IMR-90 (cell line): ENCODE data around the gene PNKP. TPM values are rescaled to one million over a fixed set of nuclear protein-coding genes. Genes with fewer than 3 reads are reported as not detected.

Experiments used
- ATAC-seq: fragments of 200-7000 bp; cut with Tn5 transposase; 2 replicates; pipeline ENCODE4 v1.9.1; 2020; ENCODE audit warnings: low read depth, mild to moderate bottlenecking, moderate library complexity
- BruUV-seq: library from RNA; stranded (reverse); fragments of 400-500 nt; replicated peaks from 2 replicates; lab custom pipeline; 2021; lab: Mats Ljungman, UMichigan
- CTCF ChIA-PET: fragments of 300-600 bp; formaldehyde crosslinking; extraction: SDS; loops from one replicate; lab custom pipeline; 2021; ENCODE audit warnings: antibody characterized with exemption; lab: Yijun Ruan, JAX
- POLR2A ChIA-PET: fragments of 300-600 bp; sonication (Branson Sonifier 250); formaldehyde crosslinking; loops from one replicate; lab custom pipeline; 2022; ENCODE audit warnings: antibody characterized with exemption; ENCODE audit not compliant: unreplicated experiment; lab: Charles Lee
- DNase-seq: peaks from one replicate; pipeline ENCODE4 v3.0.0; 2013
- H2AFZ ChIP-seq: replicated peaks from 2 replicates; pipeline ENCODE3; 2013; ENCODE audit warnings: low read length, mild to moderate bottlenecking; ENCODE audit not compliant: poor library complexity
- H2AK5ac ChIP-seq: 2 replicates; pipeline ENCODE4 v1.6.1; 2013; ENCODE audit warnings: low read depth, low read length, inconsistent platforms
- H2AK9ac ChIP-seq: replicated peaks from 2 replicates; pipeline ENCODE3; 2013; ENCODE audit warnings: mild to moderate bottlenecking, low read depth, low read length, moderate library complexity; ENCODE audit not compliant: poor library complexity
- H2BK120ac ChIP-seq: 2 replicates; pipeline ENCODE4 v1.6.1; 2013; ENCODE audit warnings: low read depth, low read length, inconsistent platforms
- H2BK15ac ChIP-seq: 3 replicates; pipeline ENCODE4 v1.6.1; 2013; ENCODE audit warnings: low read depth, low read length, inconsistent platforms
- H2BK20ac ChIP-seq: 2 replicates; pipeline ENCODE4 v1.6.1; 2013; ENCODE audit warnings: low read depth, mild to moderate bottlenecking, inconsistent platforms, low read length, moderate library complexity
- H2BK5ac ChIP-seq: 2 replicates; pipeline ENCODE4 v1.6.1; 2013; ENCODE audit warnings: mild to moderate bottlenecking, low read depth, low read length, inconsistent platforms; ENCODE audit not compliant: poor library complexity, severe bottlenecking
- H3K14ac ChIP-seq: replicated peaks from 2 replicates; pipeline ENCODE4 v1.6.1; 2013; ENCODE audit warnings: low read depth, low read length, inconsistent platforms
- H3K18ac ChIP-seq: 2 replicates; pipeline ENCODE4 v1.6.1; 2013; ENCODE audit warnings: low read depth, low read length, control low read depth
- H3K23ac ChIP-seq: 2 replicates; pipeline ENCODE4 v1.6.1; 2013; ENCODE audit warnings: low read depth, low read length, inconsistent platforms
- H3K27ac ChIP-seq: 2 replicates; pipeline ENCODE4 v1.5.1; 2013; ENCODE audit warnings: mild to moderate bottlenecking, control low read depth, low read length; ENCODE audit not compliant: insufficient read depth
- H3K27me3 ChIP-seq: 2 replicates; pipeline ENCODE4 v1.6.1; 2013; ENCODE audit warnings: low read length; ENCODE audit not compliant: control insufficient read depth, insufficient read depth
- H3K36me3 ChIP-seq: 2 replicates; pipeline ENCODE4 v1.6.1; 2013; ENCODE audit warnings: low read length, mixed read lengths; ENCODE audit not compliant: control insufficient read depth, insufficient read depth
- H3K4ac ChIP-seq: 2 replicates; pipeline ENCODE4 v1.6.1; 2013; ENCODE audit warnings: low read depth, low read length, inconsistent platforms
- H3K4me1 ChIP-seq: 2 replicates; pipeline ENCODE4 v1.6.1; 2013; ENCODE audit warnings: low read length, mixed read lengths; ENCODE audit not compliant: control insufficient read depth, insufficient read depth
- H3K4me2 ChIP-seq: 2 replicates; pipeline ENCODE4 v1.6.1; 2013; ENCODE audit warnings: low read depth, mild to moderate bottlenecking, control low read depth, low read length, moderate library complexity
- H3K4me3 ChIP-seq: 2 replicates; pipeline ENCODE4 v1.5.1; 2013; ENCODE audit warnings: low read depth, mild to moderate bottlenecking, control low read depth, low read length, moderate library complexity; ENCODE audit not compliant: insufficient read depth
- H3K56ac ChIP-seq: 2 replicates; pipeline ENCODE4 v1.6.1; 2013; ENCODE audit warnings: low read length, inconsistent platforms; ENCODE audit not compliant: insufficient read depth; ENCODE audit errors: extremely low read depth
- H3K79me1 ChIP-seq, 2 experiments: 2 replicates each; pipeline ENCODE4 v1.6.1; 2013; ENCODE audit warnings: low read length in 2 of 2, inconsistent platforms in 1 of 2, low read depth in 1 of 2
- H3K9ac ChIP-seq: 2 replicates; pipeline ENCODE4 v1.6.1; 2013; ENCODE audit warnings: low read depth, low read length, control low read depth
- H3K9me1 ChIP-seq: 2 replicates; pipeline ENCODE4 v1.6.1; 2013; ENCODE audit warnings: low read length, inconsistent platforms; ENCODE audit not compliant: insufficient read depth
- H3K9me3 ChIP-seq: 2 replicates; pipeline ENCODE4 v1.6.1; 2013; ENCODE audit warnings: low read length; ENCODE audit not compliant: control insufficient read depth, insufficient read depth
- H4K20me1 ChIP-seq: 2 replicates; pipeline ENCODE4 v1.6.1; 2013; ENCODE audit warnings: low read length, inconsistent platforms; ENCODE audit not compliant: insufficient read depth
- H4K5ac ChIP-seq: 2 replicates; pipeline ENCODE4 v1.6.1; 2013; ENCODE audit warnings: mild to moderate bottlenecking, low read depth, low read length, control low read depth
- H4K8ac ChIP-seq, 2 experiments: 2 replicates each; pipeline ENCODE4 v1.6.1; 2013; ENCODE audit warnings: low read depth in 2 of 2, low read length in 2 of 2, control low read depth in 1 of 2, inconsistent platforms in 1 of 2
- H4K91ac ChIP-seq: 2 replicates; pipeline ENCODE4 v1.6.1; 2013; ENCODE audit warnings: low read depth, low read length, inconsistent platforms; ENCODE audit not compliant: insufficient read depth
- BHLHE40 ChIP-seq: fragments of 150-350 bp; IDR thresholded peaks from 2 replicates; pipeline ENCODE4 v1.6.1; 2016; ENCODE audit warnings: mild to moderate bottlenecking, low read depth, low read length
- CEBPB ChIP-seq: IDR thresholded peaks from 2 replicates; pipeline ENCODE4 v1.6.1; 2012; ENCODE audit warnings: low read depth, low read length, improper control_type of control experiment
- CHD1 ChIP-seq: IDR thresholded peaks from 2 replicates; pipeline ENCODE4 v1.6.1; 2012; ENCODE audit warnings: low read depth, low read length, improper control_type of control experiment
- FOS ChIP-seq: fragments of 150-350 bp; IDR thresholded peaks from 2 replicates; pipeline ENCODE4 v1.6.1; 2016; ENCODE audit warnings: low read depth, low read length
- MAFK ChIP-seq: IDR thresholded peaks from 2 replicates; pipeline ENCODE4 v1.6.1; 2012; ENCODE audit warnings: low read depth, low read length, improper control_type of control experiment
- MAZ ChIP-seq: IDR thresholded peaks from 2 replicates; pipeline ENCODE4 v1.6.1; 2012; ENCODE audit warnings: low read depth, mild to moderate bottlenecking, low read length, improper control_type of control experiment, moderate library complexity, borderline replicate concordance
- MXI1 ChIP-seq: IDR thresholded peaks from 2 replicates; pipeline ENCODE4 v1.6.1; 2012; ENCODE audit warnings: low read depth, mild to moderate bottlenecking, low read length, moderate library complexity, borderline replicate concordance
- NFE2L2 ChIP-seq: fragments of 150-350 bp; IDR thresholded peaks from 2 replicates; pipeline ENCODE4 v1.6.1; 2016; ENCODE audit warnings: low read depth, mild to moderate bottlenecking, low read length
- POLR2A ChIP-seq: IDR thresholded peaks from 2 replicates; pipeline ENCODE4 v1.6.1; 2012; ENCODE audit warnings: mild to moderate bottlenecking, low read depth, low read length
- RAD21 ChIP-seq: IDR thresholded peaks from 2 replicates; pipeline ENCODE4 v1.6.1; 2012; ENCODE audit warnings: low read length, improper control_type of control experiment
- RCOR1 ChIP-seq: IDR thresholded peaks from 2 replicates; pipeline ENCODE4 v1.6.1; 2012; ENCODE audit warnings: mild to moderate bottlenecking, low read length, improper control_type of control experiment; ENCODE audit not compliant: insufficient replicate concordance
- RFX5 ChIP-seq: IDR thresholded peaks from 2 replicates; pipeline ENCODE4 v1.8.0; 2012; ENCODE audit warnings: low read depth, mild to moderate bottlenecking, low read length, moderate library complexity
- SMC3 ChIP-seq: fragments of 150-350 bp; IDR thresholded peaks from 2 replicates; pipeline ENCODE4 v1.6.1; 2016; ENCODE audit warnings: low read depth, mild to moderate bottlenecking, antibody characterized with exemption, low read length, moderate library complexity
- WGBS, 2 experiments: methylation state at CpG; one replicate each; pipeline versions ENCODE4 v1.1.5 to v1.1.7; 2013; ENCODE audit warnings: missing lambda C conversion rate in 2 of 2; ENCODE audit not compliant: insufficient read length in 1 of 2; ENCODE audit errors: extremely low coverage in 2 of 2; 5-methylcytosine and 5-hydroxymethylcytosine counted together
- dilution Hi-C: fragments of 300-500 bp; cut with HindIII; formaldehyde crosslinking; loops from one replicate; pipeline ENCODE4 v1.14.3; 2018; ENCODE audit warnings: low sequenced_read_pairs; ENCODE audit not compliant: unreplicated experiment
- in situ Hi-C: fragments of 300-500 bp; cut with MboI; formaldehyde crosslinking; loops from 3 replicates; pipeline ENCODE4 v1.14.3; 2019; ENCODE audit warnings: low sequenced_read_pairs, inconsistent platforms, mixed read lengths
- intact Hi-C: fragments of 100-400 bp; cut with micrococcal nuclease; formaldehyde crosslinking; loops from 2 replicates; pipeline ENCODE4 v1.10.0; 2022
- polyA plus RNA-seq, 3 experiments: library from polyadenylated mRNA; depleted of rRNA; stranded (reverse); fragments of >200 nt; gene quantifications; 2 replicates each; pipeline ENCODE4 v1.2.3, GENCODE V29; 2012; ENCODE audit warnings: low replicate concordance in 1 of 3
- total RNA-seq: library from RNA; depleted of rRNA; stranded (reverse); fragments of >200 nt; gene quantifications from 2 replicates; pipeline ENCODE4 v1.2.3, GENCODE V29; 2012
- TF ChIP-seq, protein P1 (sequence below): fragments of 150-350 bp; IDR thresholded peaks from 2 replicates; pipeline ENCODE4 v1.6.1; 2017; ENCODE audit warnings: mild to moderate bottlenecking, antibody characterized with exemption, low read length, low read depth
- TF ChIP-seq, protein P2 (sequence below): fragments of 150-350 bp; IDR thresholded peaks from 2 replicates; pipeline ENCODE4 v1.6.1; 2016; ENCODE audit warnings: low read depth, mild to moderate bottlenecking, low read length, moderate library complexity, borderline replicate concordance
- TF ChIP-seq, protein P3 (sequence below): conservative IDR thresholded peaks from 2 replicates; pipeline ENCODE4 v1.5.1; 2012; ENCODE audit warnings: mild to moderate bottlenecking, low read depth, low read length, improper control_type of control experiment

The PNKP gene
- total and polyA plus RNA-seq, 2 of the 4 experiments (the other 2 are of a cell fraction) = 14.2 to 25.0 TPM

DNA sequence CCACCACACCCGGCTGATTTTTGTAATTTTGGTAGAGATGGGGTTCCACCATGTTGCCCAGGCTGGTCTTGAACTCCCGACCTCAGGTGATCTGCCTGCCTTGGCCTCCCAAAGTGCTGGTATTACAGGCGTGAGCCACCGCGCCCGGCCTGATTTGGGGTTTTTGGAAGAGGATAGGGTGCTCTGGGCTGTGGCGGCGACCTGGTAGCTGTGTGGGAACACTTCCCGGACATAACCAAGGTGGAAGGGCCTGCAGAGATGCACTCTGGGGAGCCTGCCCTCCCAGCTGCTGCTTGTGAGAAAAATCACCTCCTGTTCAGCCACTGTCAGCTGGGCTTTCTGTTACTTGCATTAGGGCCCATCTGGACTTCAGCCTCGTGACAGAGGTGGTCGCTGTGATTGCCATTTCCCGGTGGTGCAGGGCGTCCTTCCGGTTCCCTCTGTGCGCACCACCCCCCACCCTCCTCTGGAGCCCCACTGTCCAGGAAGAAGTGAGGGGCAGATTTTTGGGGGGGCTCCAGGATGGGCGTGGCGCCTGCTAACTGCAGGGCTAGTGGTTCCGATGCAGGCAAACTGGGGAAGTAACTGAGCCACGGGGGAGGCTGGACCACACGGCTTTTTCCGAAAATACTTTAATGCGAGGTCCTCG lies 21.8 kb upstream of the PNKP start:
- Histone ChIP-seq H4K5ac (no peak overlapping the region), H2BK5ac (no peak overlapping the region), H3K4me1 (peaks cover 2% of the 10 kb centered on the region; the same call in 1 of the 2 replicates), H3K23ac (no peak overlapping the region), H3K9me1 (no peaks in the 10 kb centered on the region), H3K79me1 (no peaks in the 10 kb centered on the region), H3K9ac (no peak overlapping the region), H3K4me3 (no peak overlapping the region), H3K56ac (no peak overlapping the region), H2BK15ac (no peak overlapping the region), H2BK20ac (no peak overlapping the region), H3K14ac (no peak overlapping the region), H3K27me3 (peaks cover 8% of the 10 kb centered on the region; the same call in 1 of the 2 replicates), H3K36me3 (peaks cover 18% of the 10 kb centered on the region), H2AK9ac (no peak overlapping the region), H2AK5ac (no peak overlapping the region), H2AFZ (no peak overlapping the region), H4K91ac (no peak overlapping the region), H2BK120ac (no peak overlapping the region), H3K27ac (no peak overlapping the region), H3K4ac (no peak overlapping the region), H3K9me3 (no peaks in the 10 kb centered on the region), H4K20me1 (no peaks in the 10 kb centered on the region), H3K18ac (no peak overlapping the region), H4K8ac (no peak overlapping the region), H3K4me2 (no peak overlapping the region)
- ATAC-seq = no peak
- 100% methylated on average over 6 of the region's 23 CpGs; no CpG with 5 or more reads in 1 of the 2 experiments for WGBS, 2 experiments
- BruUV-seq = no TSS peak
- POLR2A ChIA-PET = no interaction called here
- dilution Hi-C loops = no loop called here
- TF ChIP-seq, protein P1, sequence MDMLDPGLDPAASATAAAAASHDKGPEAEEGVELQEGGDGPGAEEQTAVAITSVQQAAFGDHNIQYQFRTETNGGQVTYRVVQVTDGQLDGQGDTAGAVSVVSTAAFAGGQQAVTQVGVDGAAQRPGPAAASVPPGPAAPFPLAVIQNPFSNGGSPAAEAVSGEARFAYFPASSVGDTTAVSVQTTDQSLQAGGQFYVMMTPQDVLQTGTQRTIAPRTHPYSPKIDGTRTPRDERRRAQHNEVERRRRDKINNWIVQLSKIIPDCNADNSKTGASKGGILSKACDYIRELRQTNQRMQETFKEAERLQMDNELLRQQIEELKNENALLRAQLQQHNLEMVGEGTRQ = no peak
- TF ChIP-seq MAZ (no peak), MAFK (no peak), SMC3 (no peak), FOS (no peak), CHD1 (no peak), POLR2A (no peak), BHLHE40 (no peak), RCOR1 (no peak), CEBPB (no peak), NFE2L2 (no peak), MXI1 (no peak), RAD21 (no peak), RFX5 (no peak)
- TF ChIP-seq, protein P2, sequence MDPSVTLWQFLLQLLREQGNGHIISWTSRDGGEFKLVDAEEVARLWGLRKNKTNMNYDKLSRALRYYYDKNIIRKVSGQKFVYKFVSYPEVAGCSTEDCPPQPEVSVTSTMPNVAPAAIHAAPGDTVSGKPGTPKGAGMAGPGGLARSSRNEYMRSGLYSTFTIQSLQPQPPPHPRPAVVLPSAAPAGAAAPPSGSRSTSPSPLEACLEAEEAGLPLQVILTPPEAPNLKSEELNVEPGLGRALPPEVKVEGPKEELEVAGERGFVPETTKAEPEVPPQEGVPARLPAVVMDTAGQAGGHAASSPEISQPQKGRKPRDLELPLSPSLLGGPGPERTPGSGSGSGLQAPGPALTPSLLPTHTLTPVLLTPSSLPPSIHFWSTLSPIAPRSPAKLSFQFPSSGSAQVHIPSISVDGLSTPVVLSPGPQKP = no peak
- TF ChIP-seq, protein P3, sequence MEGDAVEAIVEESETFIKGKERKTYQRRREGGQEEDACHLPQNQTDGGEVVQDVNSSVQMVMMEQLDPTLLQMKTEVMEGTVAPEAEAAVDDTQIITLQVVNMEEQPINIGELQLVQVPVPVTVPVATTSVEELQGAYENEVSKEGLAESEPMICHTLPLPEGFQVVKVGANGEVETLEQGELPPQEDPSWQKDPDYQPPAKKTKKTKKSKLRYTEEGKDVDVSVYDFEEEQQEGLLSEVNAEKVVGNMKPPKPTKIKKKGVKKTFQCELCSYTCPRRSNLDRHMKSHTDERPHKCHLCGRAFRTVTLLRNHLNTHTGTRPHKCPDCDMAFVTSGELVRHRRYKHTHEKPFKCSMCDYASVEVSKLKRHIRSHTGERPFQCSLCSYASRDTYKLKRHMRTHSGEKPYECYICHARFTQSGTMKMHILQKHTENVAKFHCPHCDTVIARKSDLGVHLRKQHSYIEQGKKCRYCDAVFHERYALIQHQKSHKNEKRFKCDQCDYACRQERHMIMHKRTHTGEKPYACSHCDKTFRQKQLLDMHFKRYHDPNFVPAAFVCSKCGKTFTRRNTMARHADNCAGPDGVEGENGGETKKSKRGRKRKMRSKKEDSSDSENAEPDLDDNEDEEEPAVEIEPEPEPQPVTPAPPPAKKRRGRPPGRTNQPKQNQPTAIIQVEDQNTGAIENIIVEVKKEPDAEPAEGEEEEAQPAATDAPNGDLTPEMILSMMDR = no peak
- in situ Hi-C loops = no loop called here
- intact Hi-C loops = no loop called here
- CTCF ChIA-PET = no interaction called here
- DNase-seq = no peak
